ENCODE data around the gene NSL1.

DNA sequence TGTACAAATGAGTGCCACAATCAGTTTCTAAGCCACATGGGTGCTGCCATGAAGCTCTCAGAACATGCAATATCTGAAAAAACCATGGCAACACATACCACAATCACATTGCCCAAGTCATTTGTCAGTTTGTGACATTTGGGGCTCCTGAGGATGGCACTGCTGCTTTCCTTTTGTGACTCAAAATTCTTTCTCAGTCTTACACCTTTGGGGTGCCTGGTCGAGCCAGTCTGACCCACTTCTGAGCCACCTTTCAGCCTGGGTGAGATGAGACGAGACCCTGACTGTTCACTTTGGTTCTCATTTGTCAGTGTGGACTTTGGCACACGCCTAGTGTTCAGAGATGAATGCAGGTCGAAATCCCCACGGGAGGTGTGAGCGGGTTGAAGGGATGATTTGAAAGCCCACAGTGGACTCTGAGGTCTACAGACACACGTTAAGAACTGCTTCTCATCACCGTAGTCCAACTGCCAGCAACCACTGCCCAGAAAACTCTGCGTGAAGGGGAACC lies 100.0 kb downstream of the NSL1 start:
- TF ChIP-seq, protein P1, sequence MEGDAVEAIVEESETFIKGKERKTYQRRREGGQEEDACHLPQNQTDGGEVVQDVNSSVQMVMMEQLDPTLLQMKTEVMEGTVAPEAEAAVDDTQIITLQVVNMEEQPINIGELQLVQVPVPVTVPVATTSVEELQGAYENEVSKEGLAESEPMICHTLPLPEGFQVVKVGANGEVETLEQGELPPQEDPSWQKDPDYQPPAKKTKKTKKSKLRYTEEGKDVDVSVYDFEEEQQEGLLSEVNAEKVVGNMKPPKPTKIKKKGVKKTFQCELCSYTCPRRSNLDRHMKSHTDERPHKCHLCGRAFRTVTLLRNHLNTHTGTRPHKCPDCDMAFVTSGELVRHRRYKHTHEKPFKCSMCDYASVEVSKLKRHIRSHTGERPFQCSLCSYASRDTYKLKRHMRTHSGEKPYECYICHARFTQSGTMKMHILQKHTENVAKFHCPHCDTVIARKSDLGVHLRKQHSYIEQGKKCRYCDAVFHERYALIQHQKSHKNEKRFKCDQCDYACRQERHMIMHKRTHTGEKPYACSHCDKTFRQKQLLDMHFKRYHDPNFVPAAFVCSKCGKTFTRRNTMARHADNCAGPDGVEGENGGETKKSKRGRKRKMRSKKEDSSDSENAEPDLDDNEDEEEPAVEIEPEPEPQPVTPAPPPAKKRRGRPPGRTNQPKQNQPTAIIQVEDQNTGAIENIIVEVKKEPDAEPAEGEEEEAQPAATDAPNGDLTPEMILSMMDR (IDR thresholded peaks at IDR 0.05; ENCODE audit: borderline replicate concordance, extremely low read depth, low read length, poor library complexity, severe bottlenecking) = no peak
- TF ChIP-seq EZH2 (IDR thresholded peaks at IDR 0.05; ENCODE audit: borderline replicate concordance, low read depth, low read length, severe bottlenecking) = no peak
